ES-I3 (cell line): Measurements from ENCODE around the gene TEKT4.
"Not testable (repeated sequence)": the region's sequence is repeated elsewhere in the genome, so short reads cannot be mapped to it uniquely, and the experiment has no call there.

Experiments used
- H3K36me3 ChIP-seq: 2 replicates; pipeline ENCODE4 v1.6.1; 2013; ENCODE audit warnings: mild to moderate bottlenecking, low read length, control low read depth, moderate library complexity; ENCODE audit not compliant: insufficient read depth
- H3K4me1 ChIP-seq: 2 replicates; pipeline ENCODE4 v1.6.1; 2013; ENCODE audit warnings: mild to moderate bottlenecking, control low read depth, low read length; ENCODE audit not compliant: insufficient read depth
- H3K9ac ChIP-seq: 2 replicates; pipeline ENCODE4 v1.6.1; 2013; ENCODE audit warnings: low read depth, mild to moderate bottlenecking, low read length, moderate library complexity
- H3K9me3 ChIP-seq: 2 replicates; pipeline ENCODE4 v1.6.1; 2013; ENCODE audit warnings: mild to moderate bottlenecking, low read length, moderate library complexity; ENCODE audit not compliant: control insufficient read depth, insufficient read depth

Gene TEKT4

GRCh38 chr2:94871226-94872087 is at the start of gene TEKT4:
TSS of gene TEKT4 (plus strand) at chr2:94871430. CDS start at chr2:94871580, 150 bp downstream.
- Histone ChIP-seq H3K9ac (peak within 1 kb of the TSS; percentile 36; the same call in 1 of the 2 replicates), H3K36me3 (no peaks in the 10 kb centered on the region), H3K4me1 (no peaks in the 10 kb centered on the region)

GRCh38 chr2:94839224-94839623 is 32.0 kb upstream of the TEKT4 start:
- H3K36me3 ChIP-seq, H3K9ac ChIP-seq, H3K9me3 ChIP-seq, H3K4me1 ChIP-seq: not testable (repeated sequence)

More at GRCh38 chr2:94871226-94872087, at the start of gene TEKT4:
- no peaks in the 10 kb centered on the region for H3K9me3 ChIP-seq

GRCh38 chr2:94856856-94857255 is 14.4 kb upstream of the TEKT4 start:
- not testable (repeated sequence) for H3K4me1 ChIP-seq, H3K9me3 ChIP-seq, H3K9ac ChIP-seq, H3K36me3 ChIP-seq

- not testable (repeated sequence) for H3K36me3 ChIP-seq
- peak overlapping the region; percentile 20; the same call in 1 of the 2 replicates for H3K9ac ChIP-seq
Measured at GRCh38 chr2:94857367-94858162, 13.7 kb upstream of the TEKT4 start.

GRCh38 chr2:94858163-94858888 is 12.9 kb upstream of the TEKT4 start:
- H3K36me3 ChIP-seq, H3K9me3 ChIP-seq, H3K9ac ChIP-seq, H3K4me1 ChIP-seq: not testable (repeated sequence)

More at GRCh38 chr2:94857367-94858162, 13.7 kb upstream of the TEKT4 start:
- H3K9me3 ChIP-seq, H3K4me1 ChIP-seq: not testable (repeated sequence)

GRCh38 chr2:94861308-94862152 is 9.7 kb upstream of the TEKT4 start:
- H3K4me1 ChIP-seq: no peaks in the 10 kb centered on the region
- no peaks in the 10 kb centered on the region for H3K9me3 ChIP-seq

GRCh38 chr2:94862903-94863302 is 8.3 kb upstream of the TEKT4 start:
- H3K9me3 ChIP-seq, H3K4me1 ChIP-seq, H3K36me3 ChIP-seq, H3K9ac ChIP-seq: not testable (repeated sequence)

More at GRCh38 chr2:94861308-94862152, 9.7 kb upstream of the TEKT4 start:
- H3K36me3 ChIP-seq: no peaks in the 10 kb centered on the region
- H3K9ac ChIP-seq: peak overlapping the region; percentile 39; the same call in 1 of the 2 replicates

GRCh38 chr2:94869131-94869530 is 2.1 kb upstream of the TEKT4 start:
- no peaks in the 10 kb centered on the region for H3K9me3 ChIP-seq
- H3K9ac ChIP-seq: no peak overlapping the region
- no peaks in the 10 kb centered on the region for H3K36me3 ChIP-seq
- no peaks in the 10 kb centered on the region for H3K4me1 ChIP-seq

- Histone ChIP-seq H3K36me3 (no peaks in the 10 kb centered on the region), H3K9me3 (no peaks in the 10 kb centered on the region), H3K9ac (no peak overlapping the region), H3K4me1 (no peaks in the 10 kb centered on the region)
Measured at GRCh38 chr2:94869552-94870439, 1.4 kb upstream of the TEKT4 start.

GRCh38 chr2:94870440-94871225 is 597 bp upstream of the TEKT4 start:
- Histone ChIP-seq H3K9ac (peak overlapping the region; percentile 36; the same call in 1 of the 2 replicates), H3K36me3 (no peaks in the 10 kb centered on the region), H3K4me1 (no peaks in the 10 kb centered on the region), H3K9me3 (no peaks in the 10 kb centered on the region)

- Histone ChIP-seq H3K9me3 (no peaks in the 10 kb centered on the region), H3K9ac (no peak overlapping the region; the same call in 1 of the 2 replicates), H3K4me1 (no peaks in the 10 kb centered on the region), H3K36me3 (no peaks in the 10 kb centered on the region)
Measured at GRCh38 chr2:94872088-94872618, 923 bp downstream of the TEKT4 start.

GRCh38 chr2:94872676-94873361 is 1.6 kb downstream of the TEKT4 start:
- Histone ChIP-seq H3K36me3 (no peaks in the 10 kb centered on the region), H3K9ac (no peak overlapping the region), H3K4me1 (no peaks in the 10 kb centered on the region), H3K9me3 (no peaks in the 10 kb centered on the region)
